Calu3 (cell line): ENCODE results near the gene TMX2. TPM values are rescaled to one million over a fixed set of nuclear protein-coding genes. Genes with fewer than 3 reads are reported as not detected.
"Not testable (repeated sequence)": the region's sequence is repeated elsewhere in the genome, so short reads cannot be mapped to it uniquely, and the experiment has no call there.

Source experiments
- BruUV-seq: library from RNA; stranded (reverse); fragments of 400-500 nt; replicated peaks from 2 replicates; lab custom pipeline; 2021; lab: Mats Ljungman, UMichigan
- CTCF ChIA-PET: fragments of 300-600 bp; sonication (Branson Sonifier 250); formaldehyde crosslinking; loops from one replicate; lab custom pipeline; 2022; ENCODE audit warnings: antibody characterized with exemption; lab: Charles Lee
- DNase-seq: peaks from one replicate; pipeline ENCODE4 v3.0.0; 2022
- H3K27ac Mint-ChIP-seq: one replicate; pipeline ENCODE4 v1.8.0; 2022; ENCODE audit warnings: mixed read lengths; ENCODE audit not compliant: unreplicated experiment
- H3K27me3 Mint-ChIP-seq: one replicate; pipeline ENCODE4 v1.8.0; 2022; ENCODE audit warnings: mixed read lengths; ENCODE audit not compliant: unreplicated experiment
- H3K36me3 Mint-ChIP-seq: one replicate; pipeline ENCODE4 v1.8.0; 2022; ENCODE audit warnings: mild to moderate bottlenecking, moderate library complexity, mixed read lengths; ENCODE audit not compliant: insufficient read depth, unreplicated experiment
- H3K4me1 Mint-ChIP-seq: one replicate; pipeline ENCODE4 v1.8.0; 2022; ENCODE audit warnings: mild to moderate bottlenecking, low read depth, mixed read lengths; ENCODE audit not compliant: unreplicated experiment
- H3K4me3 Mint-ChIP-seq: one replicate; pipeline ENCODE4 v1.8.0; 2022; ENCODE audit warnings: mild to moderate bottlenecking, low read depth, moderate library complexity, mixed read lengths; ENCODE audit not compliant: unreplicated experiment
- H3K9me3 Mint-ChIP-seq: one replicate; pipeline ENCODE4 v1.8.0; 2022; ENCODE audit warnings: low read depth, mixed read lengths; ENCODE audit not compliant: unreplicated experiment
- intact Hi-C: fragments of 100-400 bp; cut with micrococcal nuclease; formaldehyde crosslinking; loops from one replicate; pipeline ENCODE4 v1.10.0; 2022; ENCODE audit not compliant: unreplicated experiment
- total RNA-seq: library from RNA; stranded (reverse); gene quantifications from 2 replicates; pipeline ENCODE4 v1.2.3, GENCODE V29; 2022
- TF ChIP-seq, protein P1 (sequence below): fragments of 200-600 bp; IDR thresholded peaks from one replicate; pipeline ENCODE4 v1.8.0; 2022; ENCODE audit warnings: antibody characterized with exemption; ENCODE audit not compliant: unreplicated experiment

TMX2 gene
- total RNA-seq, 1 experiment from 2014 or later = 152 TPM

DNA sequence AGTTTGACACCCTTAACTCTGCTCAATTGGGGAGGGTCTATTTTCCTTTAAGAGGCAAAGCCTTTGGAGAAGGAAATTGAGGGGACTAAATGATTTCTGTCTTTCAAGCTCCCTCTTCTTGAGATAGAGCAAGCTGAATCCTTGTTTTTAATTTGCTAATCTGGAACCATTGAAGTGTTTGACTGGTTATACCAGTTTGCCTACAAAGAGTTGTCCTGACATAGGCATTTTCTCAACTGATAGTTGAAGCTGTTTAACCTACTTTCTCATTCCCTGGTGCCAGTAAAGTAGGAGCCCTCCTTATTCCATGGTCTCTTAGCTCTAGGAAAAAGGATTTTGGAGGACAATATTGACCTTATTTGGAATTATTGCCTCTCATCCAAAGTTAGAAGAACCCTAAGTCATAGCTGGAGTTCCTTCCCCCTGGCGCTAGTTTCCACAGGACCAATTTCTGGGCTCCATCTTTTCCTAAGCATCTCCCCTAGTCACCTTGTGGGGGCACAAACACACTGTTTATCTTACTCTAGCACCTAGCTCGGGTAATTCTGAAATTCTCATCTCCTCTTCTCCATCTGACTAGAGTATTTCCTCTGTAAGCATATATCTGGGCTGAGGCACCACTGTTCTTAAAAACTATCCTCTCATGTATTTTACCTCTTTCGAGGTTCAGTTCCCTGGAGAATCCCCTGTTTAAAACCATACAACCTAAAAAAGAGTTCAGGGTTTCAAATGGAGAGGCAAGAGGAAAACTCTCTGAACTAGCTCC, 37.0 kb upstream of the TMX2 start:
- no peak overlapping the region for H3K4me3 Mint-ChIP-seq
- peaks cover 68% of the 10 kb centered on the region for H3K36me3 Mint-ChIP-seq
- no peak overlapping the region for H3K27ac Mint-ChIP-seq
- no peak for DNase-seq
- CTCF ChIA-PET = interaction anchor here (0.6 to 1.2 kb wide), 3 partner anchors 28 to 848 kb away, joined by 3 to 4 read pairs (median 3); partner anchors contain the start of genes MED19 and TMX2
- peaks cover 45% of the 10 kb centered on the region for H3K4me1 Mint-ChIP-seq
- H3K9me3 Mint-ChIP-seq = no peaks in the 10 kb centered on the region
- TF ChIP-seq, protein P1, sequence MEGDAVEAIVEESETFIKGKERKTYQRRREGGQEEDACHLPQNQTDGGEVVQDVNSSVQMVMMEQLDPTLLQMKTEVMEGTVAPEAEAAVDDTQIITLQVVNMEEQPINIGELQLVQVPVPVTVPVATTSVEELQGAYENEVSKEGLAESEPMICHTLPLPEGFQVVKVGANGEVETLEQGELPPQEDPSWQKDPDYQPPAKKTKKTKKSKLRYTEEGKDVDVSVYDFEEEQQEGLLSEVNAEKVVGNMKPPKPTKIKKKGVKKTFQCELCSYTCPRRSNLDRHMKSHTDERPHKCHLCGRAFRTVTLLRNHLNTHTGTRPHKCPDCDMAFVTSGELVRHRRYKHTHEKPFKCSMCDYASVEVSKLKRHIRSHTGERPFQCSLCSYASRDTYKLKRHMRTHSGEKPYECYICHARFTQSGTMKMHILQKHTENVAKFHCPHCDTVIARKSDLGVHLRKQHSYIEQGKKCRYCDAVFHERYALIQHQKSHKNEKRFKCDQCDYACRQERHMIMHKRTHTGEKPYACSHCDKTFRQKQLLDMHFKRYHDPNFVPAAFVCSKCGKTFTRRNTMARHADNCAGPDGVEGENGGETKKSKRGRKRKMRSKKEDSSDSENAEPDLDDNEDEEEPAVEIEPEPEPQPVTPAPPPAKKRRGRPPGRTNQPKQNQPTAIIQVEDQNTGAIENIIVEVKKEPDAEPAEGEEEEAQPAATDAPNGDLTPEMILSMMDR = no peak
- BruUV-seq = no TSS peak
- intact Hi-C loops = no loop called here
- H3K27me3 Mint-ChIP-seq = no peaks in the 10 kb centered on the region

DNA sequence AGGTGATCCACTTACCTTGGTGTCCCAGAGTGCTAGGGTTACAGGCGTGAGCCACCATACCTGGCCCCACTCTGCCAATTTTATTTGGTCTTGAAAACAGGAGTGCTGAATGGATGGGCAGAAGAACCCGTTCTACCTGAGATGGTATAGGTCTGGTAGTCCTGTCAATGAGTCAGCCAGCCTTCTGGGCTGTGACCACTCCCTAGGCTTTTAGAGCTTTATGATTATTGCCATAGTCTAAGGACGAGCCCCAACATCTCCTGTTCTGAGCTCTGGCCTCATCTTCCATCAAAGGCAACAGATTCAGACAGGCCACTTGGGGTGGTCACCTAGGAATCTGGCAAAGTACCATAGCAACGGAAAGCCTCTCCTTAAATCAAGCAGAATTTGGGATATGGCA, 33.0 kb upstream of the TMX2 start:
- CTCF ChIA-PET = no interaction called here
- H3K27me3 Mint-ChIP-seq = no peaks in the 10 kb centered on the region
- intact Hi-C loops = no loop called here
- H3K4me1 Mint-ChIP-seq = peaks cover 39% of the 10 kb centered on the region
- no peak overlapping the region for H3K27ac Mint-ChIP-seq
- H3K36me3 Mint-ChIP-seq = peaks cover 65% of the 10 kb centered on the region
- no TSS peak for BruUV-seq
- H3K9me3 Mint-ChIP-seq = no peaks in the 10 kb centered on the region
- H3K4me3 Mint-ChIP-seq = no peak overlapping the region
- TF ChIP-seq, protein P1 = no peak
- DNase-seq = no peak

DNA sequence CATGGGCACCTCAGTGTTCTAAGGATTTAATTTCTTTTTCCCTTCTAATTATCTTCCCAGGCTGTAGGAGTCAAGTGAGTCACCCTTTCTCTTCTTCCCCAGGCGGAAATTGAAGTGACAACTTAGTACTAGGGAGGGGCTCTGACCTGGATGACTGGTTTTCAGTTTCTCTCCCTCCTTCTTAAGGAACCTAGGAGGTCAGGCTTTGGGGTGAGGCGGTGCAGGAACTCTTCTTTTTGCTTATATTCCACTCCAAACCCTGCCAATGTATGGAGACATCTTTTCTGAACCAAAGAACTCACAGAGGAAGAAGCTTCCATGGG, 31.9 kb upstream of the TMX2 start:
- Mint-ChIP-seq H3K4me1 (peaks cover 29% of the 10 kb centered on the region), H3K27me3 (no peaks in the 10 kb centered on the region), H3K36me3 (peaks cover 67% of the 10 kb centered on the region), H3K4me3 (no peak overlapping the region), H3K27ac (peak overlapping the region; percentile 37), H3K9me3 (no peaks in the 10 kb centered on the region)
- BruUV-seq = no TSS peak
- CTCF ChIA-PET = no interaction called here
- intact Hi-C loops = no loop called here
- DNase-seq = peak; percentile 31
- TF ChIP-seq, protein P1 = no peak

DNA sequence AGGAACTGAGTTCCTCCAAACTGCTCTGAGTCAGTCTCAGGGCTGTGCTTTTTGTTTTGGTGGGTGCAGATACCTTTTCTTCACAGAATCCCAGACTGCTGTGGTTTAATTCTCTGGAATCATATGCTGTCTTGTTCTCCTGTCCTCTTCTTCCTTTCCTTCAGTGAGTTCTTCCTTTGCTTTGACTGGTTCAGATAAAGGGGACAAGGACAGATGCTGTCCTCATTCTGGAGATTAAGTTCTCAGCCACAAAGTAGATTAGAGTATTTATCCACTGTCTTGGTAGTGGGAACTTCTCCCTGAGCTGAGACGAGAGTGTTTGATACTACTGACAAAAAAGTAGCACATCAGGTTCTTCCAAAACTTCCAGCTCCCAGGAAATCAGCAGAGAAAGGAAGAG, 31.2 kb upstream of the TMX2 start:
- H3K4me3 Mint-ChIP-seq = no peak overlapping the region
- intact Hi-C loops = no loop called here
- CTCF ChIA-PET = no interaction called here
- no peaks in the 10 kb centered on the region for H3K9me3 Mint-ChIP-seq
- H3K4me1 Mint-ChIP-seq = peaks cover 22% of the 10 kb centered on the region
- H3K27me3 Mint-ChIP-seq = no peaks in the 10 kb centered on the region
- no TSS peak for BruUV-seq
- H3K27ac Mint-ChIP-seq = no peak overlapping the region
- no peak for DNase-seq
- TF ChIP-seq, protein P1 = no peak
- H3K36me3 Mint-ChIP-seq = peaks cover 67% of the 10 kb centered on the region

DNA sequence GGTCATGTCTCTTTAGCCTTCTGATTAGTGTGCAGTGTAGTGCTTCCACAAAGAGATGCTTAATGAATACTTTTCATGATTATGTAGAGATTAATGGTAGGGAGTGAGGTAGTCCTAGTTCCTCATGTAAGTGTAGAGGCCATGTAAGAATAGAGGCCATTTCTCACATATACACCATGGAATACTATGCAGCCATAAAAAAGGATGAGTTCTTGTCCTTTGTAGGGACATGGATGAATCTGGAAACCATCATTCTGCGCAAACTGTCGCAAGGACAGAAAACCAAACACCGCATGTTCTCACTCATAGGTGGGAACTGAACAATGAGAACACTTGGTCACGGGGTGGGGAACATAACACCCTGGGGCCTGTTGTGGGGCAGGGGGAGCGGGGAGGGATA, 21.9 kb upstream of the TMX2 start:
- H3K27ac Mint-ChIP-seq, BruUV-seq, H3K9me3 Mint-ChIP-seq, H3K27me3 Mint-ChIP-seq, H3K4me3 Mint-ChIP-seq, intact Hi-C loops, CTCF ChIA-PET, DNase-seq, H3K4me1 Mint-ChIP-seq: not testable (repeated sequence)
- H3K36me3 Mint-ChIP-seq = peaks cover 48% of the 10 kb centered on the region
